WTC11 (cell line): ENCODE measurements around the gene HOXC5. TPM values are rescaled to one million over a fixed set of nuclear protein-coding genes. Genes with fewer than 3 reads are reported as not detected.

Experiments used
- ATAC-seq: fragments of 200-7000 bp; cut with Tn5 transposase; 2 replicates; pipeline ENCODE4 v1.10.0; 2021; ENCODE audit warnings: mild to moderate bottlenecking, moderate library complexity
- CTCF ChIA-PET: fragments of 300-600 bp; sonication (Branson Sonifier 250); formaldehyde crosslinking; loops from one replicate; lab custom pipeline; 2021; ENCODE audit warnings: antibody characterized with exemption; lab: Charles Lee
- POLR2A ChIA-PET: fragments of 350-600 bp; sonication (Branson Sonifier 250); formaldehyde crosslinking; loops from one replicate; lab custom pipeline; 2021; ENCODE audit warnings: antibody characterized with exemption; lab: Charles Lee
- DNase-seq: peaks from one replicate; pipeline ENCODE4 v3.0.0; 2021; ENCODE audit warnings: low spot score
- H3K27ac Mint-ChIP-seq: 2 replicates; pipeline ENCODE4 v1.8.0; 2021; ENCODE audit warnings: mixed read lengths
- H3K27me3 Mint-ChIP-seq: 2 replicates; pipeline ENCODE4 v1.8.0; 2021; ENCODE audit warnings: low read depth, mild to moderate bottlenecking, moderate library complexity, mixed read lengths
- H3K36me3 Mint-ChIP-seq: 2 replicates; pipeline ENCODE4 v1.8.0; 2021; ENCODE audit warnings: mixed read lengths
- H3K4me1 Mint-ChIP-seq: 2 replicates; pipeline ENCODE4 v1.8.0; 2022; ENCODE audit warnings: mixed read lengths
- H3K4me3 Mint-ChIP-seq: 2 replicates; pipeline ENCODE4 v1.8.0; 2021; ENCODE audit warnings: mild to moderate bottlenecking, moderate library complexity, mixed read lengths
- H3K9me3 Mint-ChIP-seq: 2 replicates; pipeline ENCODE4 v1.8.0; 2021; ENCODE audit warnings: mixed read lengths
- AR ChIP-seq: fragments of 250-450 bp; sonication (Bioruptor Pico); IDR thresholded peaks from 2 replicates; pipeline ENCODE4 v1.9.0; 2021; ENCODE audit warnings: mild to moderate bottlenecking
- CBFB ChIP-seq: sonication (generic); formaldehyde crosslinking; IDR thresholded peaks from 2 replicates; pipeline ENCODE4 v1.8.1; 2022; ENCODE audit warnings: mild to moderate bottlenecking, low read depth, missing genetic modification reagents
- GABPB1 ChIP-seq: sonication (generic); formaldehyde crosslinking; IDR thresholded peaks from 2 replicates; pipeline ENCODE4 v1.8.1; 2023; ENCODE audit warnings: mild to moderate bottlenecking, missing genetic modification reagents
- HMGA2 ChIP-seq: fragments of 250-450 bp; sonication (Bioruptor Pico); IDR thresholded peaks from 2 replicates; pipeline ENCODE4 v1.4.0; 2021; ENCODE audit warnings: mild to moderate bottlenecking, moderate library complexity
- IRF1 ChIP-seq: sonication (generic); formaldehyde crosslinking; IDR thresholded peaks from 2 replicates; pipeline ENCODE4 v1.8.0; 2023; ENCODE audit warnings: missing genetic modification reagents
- KAT7 ChIP-seq: sonication (generic); formaldehyde crosslinking; IDR thresholded peaks from 2 replicates; pipeline ENCODE4 v1.8.1; 2023; ENCODE audit warnings: missing genetic modification reagents, mild to moderate bottlenecking, borderline replicate concordance
- MXD4 ChIP-seq: fragments of 250-450 bp; sonication (Bioruptor Pico); IDR thresholded peaks from 2 replicates; pipeline ENCODE4 v1.8.0; 2021; ENCODE audit warnings: mild to moderate bottlenecking, moderate library complexity, borderline replicate concordance
- MYBL2 ChIP-seq: sonication (generic); formaldehyde crosslinking; IDR thresholded peaks from 2 replicates; pipeline ENCODE4 v1.8.1; 2023; ENCODE audit warnings: mild to moderate bottlenecking, moderate library complexity, missing genetic modification reagents
- NFE2L1 ChIP-seq: sonication (generic); formaldehyde crosslinking; IDR thresholded peaks from 2 replicates; pipeline ENCODE4 v1.8.1; 2023; ENCODE audit warnings: missing genetic modification reagents
- PRDM15 ChIP-seq: sonication (generic); formaldehyde crosslinking; IDR thresholded peaks from 2 replicates; pipeline ENCODE4 v1.8.0; 2022; ENCODE audit warnings: missing genetic modification reagents
- PRRX2 ChIP-seq: fragments of 250-450 bp; sonication (Bioruptor Pico); IDR thresholded peaks from 2 replicates; pipeline ENCODE4 v1.8.0; 2021; ENCODE audit warnings: mild to moderate bottlenecking
- SOX15 ChIP-seq: fragments of 250-450 bp; sonication (Bioruptor Pico); IDR thresholded peaks from 2 replicates; pipeline ENCODE4 v1.9.0; 2021; ENCODE audit warnings: mild to moderate bottlenecking
- TCF7 ChIP-seq: sonication (generic); formaldehyde crosslinking; IDR thresholded peaks from 2 replicates; pipeline ENCODE4 v1.8.0; 2022; ENCODE audit warnings: mild to moderate bottlenecking, low read depth, missing genetic modification reagents, moderate library complexity
- ZBTB21 ChIP-seq: sonication (generic); formaldehyde crosslinking; IDR thresholded peaks from 2 replicates; pipeline ENCODE4 v1.8.1; 2023; ENCODE audit warnings: mild to moderate bottlenecking, missing genetic modification reagents, borderline replicate concordance
- ZBTB43 ChIP-seq: sonication (generic); formaldehyde crosslinking; IDR thresholded peaks from 2 replicates; pipeline ENCODE4 v1.8.1; 2023; ENCODE audit warnings: mild to moderate bottlenecking, missing genetic modification reagents
- ZMAT4 ChIP-seq: fragments of 250-450 bp; sonication (Bioruptor Pico); IDR thresholded peaks from 2 replicates; pipeline ENCODE4 v1.9.0; 2021; ENCODE audit warnings: mild to moderate bottlenecking
- ZNF138 ChIP-seq: sonication (generic); formaldehyde crosslinking; conservative IDR thresholded peaks from 2 replicates; pipeline ENCODE4 v1.8.1; 2022; ENCODE audit warnings: mild to moderate bottlenecking, moderate library complexity, missing genetic modification reagents
- ZNF232 ChIP-seq: sonication (generic); formaldehyde crosslinking; IDR thresholded peaks from 2 replicates; pipeline ENCODE4 v1.8.0; 2022; ENCODE audit warnings: mild to moderate bottlenecking, missing genetic modification reagents
- ZNF396 ChIP-seq: fragments of 250-450 bp; sonication (Bioruptor Pico); IDR thresholded peaks from 2 replicates; pipeline ENCODE4 v1.8.0; 2021; ENCODE audit warnings: mild to moderate bottlenecking, moderate library complexity, borderline replicate concordance
- ZNF416 ChIP-seq: fragments of 250-450 bp; sonication (Bioruptor Pico); IDR thresholded peaks from 2 replicates; pipeline ENCODE4 v1.9.0; 2021; ENCODE audit warnings: mild to moderate bottlenecking, inconsistent platforms
- total RNA-seq: library from RNA; stranded (reverse); gene quantifications from 3 replicates; pipeline ENCODE4 v1.2.3, GENCODE V29; 2021

The HOXC5 gene
- total RNA-seq, 1 experiment from 2014 or later, result not detected

- H3K36me3 Mint-ChIP-seq, result no peaks in the 10 kb centered on the region
- peak; percentile 38 for DNase-seq
- peak; percentile 44 for ATAC-seq
- ChIA-PET POLR2A (interaction anchor here (0.5 kb wide), 1 partner anchor 109 kb away, joined by 4 read pairs; the partner anchor contains the start of gene HOXC13), CTCF (interaction anchor here (0.9 to 1.0 kb wide), 2 partner anchors 9 to 15 kb away, joined by 4 to 9 read pairs; no protein-coding TSS in a partner anchor)
- H3K4me3 Mint-ChIP-seq, result peak overlapping the region; percentile 54
- peaks cover 100% of the 10 kb centered on the region for H3K27me3 Mint-ChIP-seq
- TF ChIP-seq ZMAT4 (CRISPR knock-in tag) (no peak), PRRX2 (CRISPR knock-in tag) (no peak), PRDM15 (CRISPR knock-in tag) (no peak), SOX15 (CRISPR knock-in tag) (no peak), ZNF396 (CRISPR knock-in tag) (no peak), TCF7 (CRISPR knock-in tag) (no peak), IRF1 (CRISPR knock-in tag) (no peak), ZNF416 (CRISPR knock-in tag) (no peak), MXD4 (CRISPR knock-in tag) (no peak), NFE2L1 (CRISPR knock-in tag) (no peak), HMGA2 (CRISPR knock-in tag) (no peak), CBFB (CRISPR knock-in tag) (no peak), ZNF232 (CRISPR knock-in tag) (no peak), MYBL2 (CRISPR knock-in tag) (no peak), GABPB1 (CRISPR knock-in tag) (no peak), ZNF138 (CRISPR knock-in tag) (no peak)
- TF ChIP-seq, all 79 proteins: peak for 0
- Mint-ChIP-seq H3K27ac (no peak overlapping the region), H3K4me1 (peaks cover 32% of the 10 kb centered on the region), H3K9me3 (no peaks in the 10 kb centered on the region)
Measured at GRCh38 chr12:54047160-54047963, 14.5 kb downstream of the HOXC5 start.

- CTCF ChIA-PET, result interaction anchor here (0.6 to 0.9 kb wide), 2 partner anchors 16 to 40 kb away, joined by 3 read pairs; no protein-coding TSS in a partner anchor
- TF ChIP-seq ZBTB43 (CRISPR knock-in tag) (no peak), SOX15 (CRISPR knock-in tag) (no peak), AR (CRISPR knock-in tag) (no peak), ZBTB21 (CRISPR knock-in tag) (no peak), KAT7 (CRISPR knock-in tag) (no peak)
- no peak overlapping the region for H3K27ac Mint-ChIP-seq
- POLR2A ChIA-PET, result no interaction called here
- H3K27me3 Mint-ChIP-seq, result peaks cover 100% of the 10 kb centered on the region
- DNase-seq (no peak), ATAC-seq (no peak)
- peaks cover 36% of the 10 kb centered on the region for H3K4me1 Mint-ChIP-seq
- H3K9me3 Mint-ChIP-seq, result no peaks in the 10 kb centered on the region
- H3K36me3 Mint-ChIP-seq, result no peaks in the 10 kb centered on the region
- H3K4me3 Mint-ChIP-seq, result peak overlapping the region; percentile 41
Measured at GRCh38 chr12:54047964-54048303, 15.1 kb downstream of the HOXC5 start.
